Lower leg skin (tissue), 3 donors: ENCODE data around the gene NDUFAF8.

ENCODE experiments used
- CTCF ChIP-seq, 3 donors: fragments of 450-650 bp; IDR thresholded peaks; one replicate each; pipeline ENCODE4 v1.5.1; 2016; ENCODE audit warnings: antibody characterized with exemption in 3 of 3, mild to moderate bottlenecking in 3 of 3, moderate library complexity in 2 of 3
- POLR2A ChIP-seq, 2 donors: fragments of 450-650 bp; IDR thresholded peaks; one replicate each; pipeline ENCODE4 v1.6.1; 2016 to 2017; ENCODE audit warnings: antibody characterized with exemption in 2 of 2, mild to moderate bottlenecking in 1 of 2, moderate library complexity in 1 of 2

DNA sequence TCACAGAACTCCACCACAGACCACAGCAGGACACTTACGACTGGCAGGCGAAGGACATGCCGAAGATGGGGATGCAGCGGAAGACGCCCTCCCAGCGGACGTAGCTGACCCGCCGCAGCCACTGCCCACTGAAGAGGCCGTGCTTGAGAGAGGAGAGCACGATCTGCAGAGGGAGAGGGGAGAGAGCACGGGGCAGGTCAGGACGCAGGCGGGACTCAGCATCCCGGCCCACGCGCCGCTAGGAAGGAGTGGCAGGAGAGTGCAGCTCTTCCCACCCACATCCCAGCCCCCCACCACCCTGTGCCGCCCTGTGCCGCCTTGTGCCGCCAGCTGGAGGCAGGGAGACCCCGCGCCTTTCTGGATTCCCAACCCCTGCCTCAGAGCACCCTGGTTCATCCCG lies 41.5 kb downstream of the NDUFAF8 start:
- TF ChIP-seq CTCF (IDR thresholded peaks at IDR 0.05), result no peak
- TF ChIP-seq POLR2A (IDR thresholded peaks at IDR 0.05), result no peak
